Measurements from ENCODE around the gene VPS11. TPM values are rescaled to one million over a fixed set of nuclear protein-coding genes. Genes with fewer than 3 reads are reported as not detected.

Gene VPS11
- total RNA-seq, 1 donor from 2014 or later: 10.4 TPM

DNA sequence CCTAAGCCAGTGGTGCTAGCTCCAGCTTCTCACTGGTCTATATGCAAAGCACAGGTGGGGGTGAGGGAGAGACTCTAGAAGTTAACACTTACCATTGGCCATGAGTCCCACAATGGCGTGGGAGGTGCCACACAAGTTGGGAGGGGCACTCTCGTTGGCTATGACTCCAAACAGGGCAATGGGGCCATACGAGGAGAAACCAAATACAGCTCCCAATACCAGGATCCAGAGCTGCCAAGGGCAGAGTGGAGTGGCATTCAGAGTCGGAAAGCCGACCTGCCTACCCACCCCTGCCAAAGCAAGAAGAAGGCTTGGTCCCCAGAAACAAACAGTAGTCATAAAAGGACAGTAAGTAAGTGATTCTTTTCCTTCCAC lies 42.5 kb upstream of the VPS11 start:
- no peaks in the 10 kb centered on the region for H3K27me3 ChIP-seq
- no peak overlapping the region for H3K4me2 ChIP-seq
- H3K27ac Mint-ChIP-seq: no peak overlapping the region
- DNase-seq (ENCODE audit: low spot score): no peak
- peaks cover 29% of the 10 kb centered on the region for H4K20me1 ChIP-seq (ENCODE audit: low read depth)
- no peaks in the 10 kb centered on the region for H3K9me3 Mint-ChIP-seq
- H3K9ac ChIP-seq: no peak overlapping the region
- H3K4me3 ChIP-seq: no peak overlapping the region
- H3K79me2 ChIP-seq (ENCODE audit: low read depth): peaks cover 48% of the 10 kb centered on the region
- H3K4me1 Mint-ChIP-seq: peaks cover 21% of the 10 kb centered on the region
- no peak overlapping the region for H2AFZ ChIP-seq (replicated peaks)
- H3K4me3 Mint-ChIP-seq: no peak overlapping the region
- peaks cover 4% of the 10 kb centered on the region for H3K27me3 Mint-ChIP-seq (ENCODE audit: insufficient read depth, low read depth)
- peaks cover 48% of the 10 kb centered on the region for H3F3A ChIP-seq (ENCODE audit: low read depth)
- H3K36me3 Mint-ChIP-seq: peaks cover 27% of the 10 kb centered on the region
- TF ChIP-seq EZH2 (IDR thresholded peaks at IDR 0.05) (no peak), EZH2phosphoT487 (IDR thresholded peaks at IDR 0.05) (no peak), CTCF (IDR thresholded peaks at IDR 0.05) (no peak)
- peaks cover 11% of the 10 kb centered on the region for H3K4me1 ChIP-seq
- no peaks in the 10 kb centered on the region for H3K9me3 ChIP-seq (ENCODE audit: low read depth)
- H3K36me3 ChIP-seq: peaks cover 4% of the 10 kb centered on the region
- no peak overlapping the region for H3K27ac ChIP-seq

GRCh38 chr11:119025541-119025940 lies 42.1 kb upstream of the VPS11 start:
- no peak for TF ChIP-seq EZH2phosphoT487 (IDR thresholded peaks at IDR 0.05)
- no peak for TF ChIP-seq EZH2 (IDR thresholded peaks at IDR 0.05)
- no peak for TF ChIP-seq CTCF (IDR thresholded peaks at IDR 0.05)
- no peak for DNase-seq (ENCODE audit: low spot score)
- Histone ChIP-seq H4K20me1 (ENCODE audit: low read depth) (peaks cover 26% of the 10 kb centered on the region), H3K27ac (no peak overlapping the region), H3K4me3 (no peak overlapping the region), H3K4me2 (no peak overlapping the region), H3K27me3 (no peaks in the 10 kb centered on the region), H2AFZ (replicated peaks) (no peak overlapping the region), H3K79me2 (ENCODE audit: low read depth) (peaks cover 44% of the 10 kb centered on the region), H3K9me3 (ENCODE audit: low read depth) (no peaks in the 10 kb centered on the region), H3K4me1 (peaks cover 10% of the 10 kb centered on the region), H3K9ac (no peak overlapping the region), H3K36me3 (peaks cover 4% of the 10 kb centered on the region), H3F3A (ENCODE audit: low read depth) (peaks cover 47% of the 10 kb centered on the region)
- Mint-ChIP-seq H3K36me3 (peaks cover 26% of the 10 kb centered on the region), H3K9me3 (no peaks in the 10 kb centered on the region), H3K4me1 (peaks cover 20% of the 10 kb centered on the region), H3K4me3 (no peak overlapping the region), H3K27me3 (ENCODE audit: insufficient read depth, low read depth) (peaks cover 4% of the 10 kb centered on the region), H3K27ac (no peak overlapping the region)

DNA sequence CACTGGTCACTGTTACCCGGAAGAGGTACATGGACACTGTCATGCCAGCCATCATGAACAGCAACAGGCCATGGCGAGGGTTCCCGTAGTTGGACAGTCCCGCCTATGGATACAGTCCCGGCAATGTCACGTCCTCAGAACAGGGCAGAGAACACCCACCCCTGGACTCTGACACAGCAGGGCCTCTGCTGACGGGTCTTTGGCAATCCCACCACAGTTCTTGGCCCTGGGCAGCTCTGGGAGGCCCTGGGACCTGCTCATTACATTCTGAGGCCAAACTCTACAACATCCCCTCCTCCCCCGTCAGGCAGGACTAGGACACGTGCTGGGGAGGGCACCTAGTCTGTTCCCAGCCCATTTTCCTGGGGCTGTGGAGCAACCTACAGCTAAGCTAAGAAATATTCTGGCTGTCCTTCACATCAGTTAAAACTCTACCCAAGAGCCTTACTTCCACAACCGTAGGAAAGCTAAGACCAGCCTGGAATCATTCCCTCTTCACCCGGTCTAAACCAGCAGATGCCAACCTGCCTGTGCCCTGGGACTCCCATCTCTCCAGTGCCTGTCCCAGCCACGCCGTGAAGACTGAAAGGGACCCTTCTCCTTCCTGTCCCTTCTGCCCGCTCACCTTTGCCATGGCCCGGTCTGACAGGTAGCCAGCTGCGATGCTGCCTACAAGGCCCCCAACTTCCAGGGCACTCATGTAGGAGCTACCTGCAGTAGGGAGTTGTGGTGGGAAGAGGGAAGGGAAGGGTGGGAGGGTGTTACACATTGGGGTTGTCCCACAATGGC lies 41.4 kb upstream of the VPS11 start:
- peaks cover 4% of the 10 kb centered on the region for H3K36me3 ChIP-seq
- peaks cover 26% of the 10 kb centered on the region for H3K36me3 Mint-ChIP-seq

More for the DNA sequence above, 41.4 kb upstream of the VPS11 start:
- Mint-ChIP-seq H3K4me1 (peaks cover 20% of the 10 kb centered on the region), H3K27me3 (ENCODE audit: insufficient read depth, low read depth) (peaks cover 4% of the 10 kb centered on the region), H3K27ac (no peak overlapping the region), H3K4me3 (no peak overlapping the region), H3K9me3 (no peaks in the 10 kb centered on the region)
- Histone ChIP-seq H4K20me1 (ENCODE audit: low read depth) (peaks cover 26% of the 10 kb centered on the region), H3K4me2 (no peak overlapping the region), H3F3A (ENCODE audit: low read depth) (peaks cover 44% of the 10 kb centered on the region), H3K9ac (no peak overlapping the region), H3K27me3 (no peaks in the 10 kb centered on the region), H3K4me1 (peaks cover 10% of the 10 kb centered on the region), H3K79me2 (ENCODE audit: low read depth) (peaks cover 37% of the 10 kb centered on the region), H3K9me3 (ENCODE audit: low read depth) (no peaks in the 10 kb centered on the region), H2AFZ (replicated peaks) (no peak overlapping the region), H3K27ac (no peak overlapping the region), H3K4me3 (no peak overlapping the region)
- no peak for DNase-seq (ENCODE audit: low spot score)
- TF ChIP-seq CTCF (IDR thresholded peaks at IDR 0.05) (no peak), EZH2phosphoT487 (IDR thresholded peaks at IDR 0.05) (no peak), EZH2 (IDR thresholded peaks at IDR 0.05) (no peak)

All from neural progenitor cell (in vitro differentiated cells).